ENCODE measurements around the gene CLDND2. TPM values are rescaled to one million over a fixed set of nuclear protein-coding genes. Genes with fewer than 3 reads are reported as not detected.

CLDND2 gene
- total and polyA plus RNA-seq, 2 of the 8 experiments (the other 6 are each of a cell fraction or from before 2014, with no cell fraction given) = 0.21 to 0.56 TPM

DNA sequence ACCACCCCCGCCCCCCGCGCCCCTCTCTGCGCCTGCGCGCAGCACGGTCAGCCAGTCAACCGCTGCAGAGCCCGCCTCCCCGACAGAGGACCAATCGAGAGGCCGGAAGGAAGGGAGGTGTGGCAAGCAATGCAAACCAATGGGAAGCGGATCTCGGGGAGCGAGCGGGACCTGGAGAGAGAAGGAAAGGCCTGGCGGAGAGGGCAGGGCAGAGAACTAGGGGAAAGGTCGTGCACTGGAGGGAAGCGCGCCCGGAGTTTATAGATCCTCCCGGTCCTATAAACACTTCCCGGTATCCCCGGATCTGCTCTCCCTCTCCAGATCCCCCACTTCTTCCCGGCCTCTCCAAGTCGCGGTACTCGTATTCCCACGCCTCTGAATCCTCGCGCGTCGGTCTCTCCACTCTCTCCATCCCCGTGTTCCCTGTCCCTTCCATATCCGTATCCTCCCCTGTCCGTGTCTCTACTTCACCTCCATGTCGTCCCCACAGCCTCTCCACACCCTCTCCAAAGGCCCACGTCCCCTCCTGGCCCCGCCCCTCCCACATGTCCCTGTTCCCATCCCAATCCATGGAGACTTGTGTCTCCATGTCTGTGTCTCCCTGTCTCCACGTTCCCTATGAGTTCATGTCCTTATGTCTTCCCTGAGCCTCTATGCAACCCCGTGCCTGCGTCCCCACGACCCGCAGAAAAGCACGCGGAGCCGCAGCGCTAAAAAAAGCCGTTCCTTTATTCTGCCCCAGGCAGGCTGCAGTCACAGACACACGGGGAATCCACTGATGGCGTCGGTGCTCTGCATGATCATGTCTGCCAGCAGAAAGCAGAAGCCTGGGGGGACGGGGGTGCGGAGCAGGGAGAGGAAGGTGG is 2.2 kb downstream of the CLDND2 start (continued):
- TF ChIP-seq, protein P1, sequence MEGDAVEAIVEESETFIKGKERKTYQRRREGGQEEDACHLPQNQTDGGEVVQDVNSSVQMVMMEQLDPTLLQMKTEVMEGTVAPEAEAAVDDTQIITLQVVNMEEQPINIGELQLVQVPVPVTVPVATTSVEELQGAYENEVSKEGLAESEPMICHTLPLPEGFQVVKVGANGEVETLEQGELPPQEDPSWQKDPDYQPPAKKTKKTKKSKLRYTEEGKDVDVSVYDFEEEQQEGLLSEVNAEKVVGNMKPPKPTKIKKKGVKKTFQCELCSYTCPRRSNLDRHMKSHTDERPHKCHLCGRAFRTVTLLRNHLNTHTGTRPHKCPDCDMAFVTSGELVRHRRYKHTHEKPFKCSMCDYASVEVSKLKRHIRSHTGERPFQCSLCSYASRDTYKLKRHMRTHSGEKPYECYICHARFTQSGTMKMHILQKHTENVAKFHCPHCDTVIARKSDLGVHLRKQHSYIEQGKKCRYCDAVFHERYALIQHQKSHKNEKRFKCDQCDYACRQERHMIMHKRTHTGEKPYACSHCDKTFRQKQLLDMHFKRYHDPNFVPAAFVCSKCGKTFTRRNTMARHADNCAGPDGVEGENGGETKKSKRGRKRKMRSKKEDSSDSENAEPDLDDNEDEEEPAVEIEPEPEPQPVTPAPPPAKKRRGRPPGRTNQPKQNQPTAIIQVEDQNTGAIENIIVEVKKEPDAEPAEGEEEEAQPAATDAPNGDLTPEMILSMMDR (IDR thresholded peaks at IDR 0.05; ENCODE audit: control extremely low read depth in 1 of 3, insufficient read depth in 1 of 3, low read depth in 1 of 3, low read length in 3 of 3) = no peak
- TF ChIP-seq EZH2 (IDR thresholded peaks at IDR 0.05; ENCODE audit: low read depth, low read length, severe bottlenecking) (no peak), YY1 (IDR thresholded peaks at IDR 0.05; ENCODE audit: low read depth, low read length) (no peak), GABPA (IDR thresholded peaks at IDR 0.05; ENCODE audit: borderline replicate concordance, insufficient read depth, low read length) (no peak), CHD2 (IDR thresholded peaks at IDR 0.05; ENCODE audit: low read length) (no peak), SP2 (IDR thresholded peaks at IDR 0.05; ENCODE audit: low read length) (no peak), CBX5 (IDR thresholded peaks at IDR 0.05; ENCODE audit: low read depth, low read length) (no peak), POU5F1 (IDR thresholded peaks at IDR 0.05; ENCODE audit: low read depth, low read length) (no peak), ZNF274 (IDR thresholded peaks at IDR 0.05; ENCODE audit: borderline replicate concordance, extremely low read depth, low read length) (no peak), CBX8 (IDR thresholded peaks at IDR 0.05; ENCODE audit: borderline replicate concordance, low read depth, low read length) (no peak), POLR2AphosphoS5 (IDR thresholded peaks at IDR 0.05; ENCODE audit: low read depth, low read length) (peak; percentile 86), NRF1 (IDR thresholded peaks at IDR 0.05; ENCODE audit: low read depth, low read length) (peak; percentile 55), TCF12 (IDR thresholded peaks at IDR 0.05; ENCODE audit: low read depth, low read length) (no peak), RBBP5 (IDR thresholded peaks at IDR 0.05; ENCODE audit: borderline replicate concordance, low read depth, low read length) (peak; percentile 68), JUND (IDR thresholded peaks at IDR 0.05; ENCODE audit: low read length) (no peak), SIN3A (conservative IDR thresholded peaks at IDR 0.05 in 1 of 2, IDR thresholded peaks at IDR 0.05 in 1 of 2; ENCODE audit: low read depth in 1 of 2, low read length in 2 of 2) (peak in 1 of 2 experiments; percentile 22; a peak in 2 of 4 replicates), POLR2A (IDR thresholded peaks at IDR 0.05; ENCODE audit: control extremely low read depth in 1 of 2, low read depth in 2 of 2, low read length in 2 of 2) (peak in 1 of 2 experiments; percentile 90; a peak in 2 of 3 replicates)
- TF ChIP-seq, protein P2, sequence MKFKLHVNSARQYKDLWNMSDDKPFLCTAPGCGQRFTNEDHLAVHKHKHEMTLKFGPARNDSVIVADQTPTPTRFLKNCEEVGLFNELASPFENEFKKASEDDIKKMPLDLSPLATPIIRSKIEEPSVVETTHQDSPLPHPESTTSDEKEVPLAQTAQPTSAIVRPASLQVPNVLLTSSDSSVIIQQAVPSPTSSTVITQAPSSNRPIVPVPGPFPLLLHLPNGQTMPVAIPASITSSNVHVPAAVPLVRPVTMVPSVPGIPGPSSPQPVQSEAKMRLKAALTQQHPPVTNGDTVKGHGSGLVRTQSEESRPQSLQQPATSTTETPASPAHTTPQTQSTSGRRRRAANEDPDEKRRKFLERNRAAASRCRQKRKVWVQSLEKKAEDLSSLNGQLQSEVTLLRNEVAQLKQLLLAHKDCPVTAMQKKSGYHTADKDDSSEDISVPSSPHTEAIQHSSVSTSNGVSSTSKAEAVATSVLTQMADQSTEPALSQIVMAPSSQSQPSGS (IDR thresholded peaks at IDR 0.05; ENCODE audit: low read length) = no peak
- TF ChIP-seq, protein P3, sequence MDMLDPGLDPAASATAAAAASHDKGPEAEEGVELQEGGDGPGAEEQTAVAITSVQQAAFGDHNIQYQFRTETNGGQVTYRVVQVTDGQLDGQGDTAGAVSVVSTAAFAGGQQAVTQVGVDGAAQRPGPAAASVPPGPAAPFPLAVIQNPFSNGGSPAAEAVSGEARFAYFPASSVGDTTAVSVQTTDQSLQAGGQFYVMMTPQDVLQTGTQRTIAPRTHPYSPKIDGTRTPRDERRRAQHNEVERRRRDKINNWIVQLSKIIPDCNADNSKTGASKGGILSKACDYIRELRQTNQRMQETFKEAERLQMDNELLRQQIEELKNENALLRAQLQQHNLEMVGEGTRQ (IDR thresholded peaks at IDR 0.05; ENCODE audit: low read length) = no peak

Data from H1 (cell line).